Trophoblast cell (in vitro differentiated cells and primary cell): ENCODE measurements around the gene FYN.

Experiments used
- DNase-seq, 2 donors: peaks; one replicate each; pipeline ENCODE4 v3.0.0-alpha.2; 2016
- H2AFZ ChIP-seq: 2 replicates; pipeline ENCODE4 v1.6.1; 2013; ENCODE audit warnings: low read length, moderate library complexity, mild to moderate bottlenecking; ENCODE audit not compliant: insufficient read depth, poor library complexity
- H2AK5ac ChIP-seq: 2 replicates; pipeline ENCODE4 v1.6.1; 2013; ENCODE audit warnings: mild to moderate bottlenecking, low read length
- H2BK120ac ChIP-seq: 2 replicates; pipeline ENCODE4 v1.6.1; 2013; ENCODE audit warnings: low read length, mild to moderate bottlenecking, moderate library complexity; ENCODE audit not compliant: insufficient read depth, poor library complexity
- H2BK12ac ChIP-seq: 2 replicates; pipeline ENCODE4 v1.6.1; 2013; ENCODE audit warnings: mild to moderate bottlenecking, low read length, moderate library complexity
- H2BK5ac ChIP-seq: 2 replicates; pipeline ENCODE4 v1.6.1; 2013; ENCODE audit warnings: low read length, low read depth, moderate library complexity, mild to moderate bottlenecking; ENCODE audit not compliant: poor library complexity
- H3K14ac ChIP-seq: 2 replicates; pipeline ENCODE4 v1.6.1; 2013; ENCODE audit warnings: mild to moderate bottlenecking, low read length
- H3K18ac ChIP-seq: 2 replicates; pipeline ENCODE4 v1.6.1; 2013; ENCODE audit warnings: mild to moderate bottlenecking, low read length
- H3K23ac ChIP-seq: 2 replicates; pipeline ENCODE4 v1.6.1; 2013; ENCODE audit warnings: low read length
- H3K27ac ChIP-seq: 2 replicates; pipeline ENCODE4 v1.5.1; 2013; ENCODE audit warnings: low read depth, mild to moderate bottlenecking, inconsistent platforms, low read length, moderate library complexity
- H3K27me3 ChIP-seq: 2 replicates; pipeline ENCODE4 v1.6.1; 2013; ENCODE audit warnings: inconsistent platforms, mild to moderate bottlenecking, low read length, moderate library complexity; ENCODE audit not compliant: insufficient read depth
- H3K36me3 ChIP-seq, 2 experiments: 1 replicate in 1 of 2; 2 replicates in 1 of 2; pipeline ENCODE4 v1.6.1; 2013; ENCODE audit warnings: low read length in 2 of 2, mild to moderate bottlenecking in 2 of 2, moderate library complexity in 1 of 2; ENCODE audit not compliant: insufficient read depth in 2 of 2, control insufficient read depth in 1 of 2
- H3K4ac ChIP-seq: 2 replicates; pipeline ENCODE4 v1.6.1; 2013; ENCODE audit warnings: low read depth, mild to moderate bottlenecking, low read length, moderate library complexity
- H3K4me1 ChIP-seq, 2 experiments: 1 replicate in 1 of 2; 2 replicates in 1 of 2; pipeline ENCODE4 v1.6.1; 2013; ENCODE audit warnings: low read length in 2 of 2, mild to moderate bottlenecking in 2 of 2, moderate library complexity in 1 of 2; ENCODE audit not compliant: insufficient read depth in 2 of 2, control insufficient read depth in 1 of 2
- H3K4me2 ChIP-seq: 2 replicates; pipeline ENCODE4 v1.6.1; 2013; ENCODE audit warnings: inconsistent platforms, mild to moderate bottlenecking, low read length, moderate library complexity
- H3K4me3 ChIP-seq: 2 replicates; pipeline ENCODE4 v1.5.1; 2013; ENCODE audit warnings: mild to moderate bottlenecking, low read depth, low read length, inconsistent platforms
- H3K79me1 ChIP-seq: one replicate; pipeline ENCODE4 v1.6.1; 2013; ENCODE audit warnings: low read length
- H3K79me2 ChIP-seq: 2 replicates; pipeline ENCODE4 v1.6.1; 2013; ENCODE audit warnings: low read length, mild to moderate bottlenecking; ENCODE audit not compliant: control insufficient read depth, insufficient read depth, poor library complexity
- H3K9ac ChIP-seq: 2 replicates; pipeline ENCODE4 v1.6.1; 2013; ENCODE audit warnings: mild to moderate bottlenecking, low read length
- H3K9me3 ChIP-seq: 2 replicates; pipeline ENCODE4 v1.6.1; 2013; ENCODE audit warnings: low read depth, mild to moderate bottlenecking, control low read depth, inconsistent platforms, low read length; ENCODE audit not compliant: insufficient read depth
- H4K12ac ChIP-seq: 2 replicates; pipeline ENCODE4 v1.6.1; 2013; ENCODE audit warnings: low read depth, mild to moderate bottlenecking, low read length, moderate library complexity
- H4K8ac ChIP-seq: 2 replicates; pipeline ENCODE4 v1.6.1; 2013; ENCODE audit warnings: low read depth, mild to moderate bottlenecking, low read length, moderate library complexity
- H4K91ac ChIP-seq: one replicate; pipeline ENCODE4 v1.6.1; 2013; ENCODE audit warnings: low read depth, mild to moderate bottlenecking, low read length, moderate library complexity
- WGBS: extraction: QIAGEN DNeasy Blood & Tissue Kit; methylation state at CpG from one replicate; pipeline ENCODE4 v1.1.7; 2013; ENCODE audit warnings: missing lambda C conversion rate; ENCODE audit not compliant: insufficient read length, insufficient coverage; ENCODE audit errors: extremely low coverage; 5-methylcytosine and 5-hydroxymethylcytosine counted together

FYN gene

DNA sequence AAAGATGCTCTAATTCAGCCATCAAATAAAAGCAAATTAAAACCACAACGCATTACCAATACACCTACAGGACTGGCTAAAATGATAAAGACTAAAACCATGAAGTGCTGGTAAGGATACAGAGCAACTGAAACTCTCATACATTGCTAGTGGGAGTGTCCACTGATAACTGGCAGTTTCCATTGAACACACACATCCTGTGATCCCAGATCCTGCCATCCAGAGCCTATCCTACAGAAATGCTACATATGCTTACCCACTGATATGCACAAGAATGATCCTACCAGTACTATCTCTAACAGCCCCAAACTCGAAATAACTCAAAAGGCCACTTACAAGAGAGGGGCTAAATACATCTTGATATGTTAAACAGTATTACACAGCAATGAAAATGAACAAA, 81.0 kb downstream of the FYN start:
- H3K36me3 ChIP-seq = no peaks in the 10 kb centered on the region
- no peak overlapping the region for H3K18ac ChIP-seq
- no peak overlapping the region for H2BK120ac ChIP-seq
- no peaks in the 10 kb centered on the region for H3K79me2 ChIP-seq
- H3K23ac ChIP-seq = no peak overlapping the region
- H3K27ac ChIP-seq = no peak overlapping the region
- no peak overlapping the region for H4K8ac ChIP-seq
- no peak overlapping the region for H2BK12ac ChIP-seq
- H3K4me1 ChIP-seq = peaks cover 0 to 3% of the 10 kb centered on the region in 2 experiments
- no peaks in the 10 kb centered on the region for H3K79me1 ChIP-seq
- H4K12ac ChIP-seq = no peak overlapping the region
- H2AFZ ChIP-seq = no peak overlapping the region
- no peak overlapping the region for H3K4ac ChIP-seq
- H3K4me3 ChIP-seq = no peak overlapping the region
- no peak for DNase-seq
- H2BK5ac ChIP-seq = no peak overlapping the region
- H3K4me2 ChIP-seq = no peak overlapping the region
- no peak overlapping the region for H3K9ac ChIP-seq
- H4K91ac ChIP-seq = no peak overlapping the region
- no CpG with 5 or more reads among the region's 2 CpGs for WGBS
- H3K14ac ChIP-seq = no peak overlapping the region
- no peaks in the 10 kb centered on the region for H3K27me3 ChIP-seq
- no peak overlapping the region for H2AK5ac ChIP-seq
- no peaks in the 10 kb centered on the region for H3K9me3 ChIP-seq

DNA sequence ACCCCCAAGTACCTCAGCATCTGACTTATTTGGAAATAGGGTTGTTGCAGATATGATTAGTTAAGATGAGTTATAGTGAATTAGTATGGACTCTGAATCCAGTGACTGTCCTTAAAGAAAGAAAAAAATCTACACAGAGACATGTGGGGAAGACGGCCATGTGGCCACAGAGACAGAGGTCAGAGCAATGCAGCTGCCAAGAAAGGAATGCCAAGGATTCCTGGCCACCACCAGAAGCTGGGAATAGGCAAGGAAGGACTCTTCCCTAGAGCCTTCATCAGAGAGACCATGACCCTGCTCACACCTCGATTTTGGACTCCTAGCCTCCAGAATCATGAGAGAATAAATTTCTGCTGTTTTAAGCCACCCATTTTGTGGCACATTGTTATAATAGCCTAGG, 81.8 kb downstream of the FYN start:
- Histone ChIP-seq H3K14ac (no peak overlapping the region), H2BK120ac (no peak overlapping the region), H3K36me3 (no peaks in the 10 kb centered on the region), H3K4me1 (peaks cover 0 to 3% of the 10 kb centered on the region in 2 experiments), H3K9me3 (no peaks in the 10 kb centered on the region), H2AK5ac (no peak overlapping the region), H3K79me1 (no peaks in the 10 kb centered on the region), H3K4me2 (no peak overlapping the region), H3K4me3 (no peak overlapping the region), H4K12ac (no peak overlapping the region), H3K27ac (no peak overlapping the region), H3K18ac (no peak overlapping the region), H3K4ac (no peak overlapping the region), H2AFZ (no peak overlapping the region), H3K9ac (no peak overlapping the region), H3K27me3 (no peaks in the 10 kb centered on the region), H3K23ac (no peak overlapping the region), H4K8ac (no peak overlapping the region), H3K79me2 (no peaks in the 10 kb centered on the region), H2BK5ac (no peak overlapping the region), H4K91ac (no peak overlapping the region), H2BK12ac (no peak overlapping the region)
- no CpG with 5 or more reads among the region's 2 CpGs for WGBS
- no peak for DNase-seq

DNA sequence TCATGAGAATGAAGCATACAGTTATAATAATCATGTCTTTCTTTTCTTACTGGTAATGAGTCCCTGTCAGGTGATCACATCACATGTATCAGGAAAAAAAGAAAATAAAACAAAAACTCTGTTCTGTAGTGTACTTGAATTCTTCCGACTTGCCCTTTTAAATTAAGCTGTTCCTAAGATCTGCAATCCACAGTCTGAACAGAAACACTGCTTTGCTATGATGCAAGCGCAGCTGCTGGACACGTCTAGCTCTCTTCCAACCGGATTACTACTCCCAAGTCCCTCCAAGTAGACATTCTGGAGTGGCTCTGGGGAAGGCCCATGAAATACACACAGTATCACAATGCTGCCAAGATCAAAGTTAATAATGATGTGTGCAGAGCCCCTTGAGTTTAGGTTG, 83.7 kb downstream of the FYN start:
- Histone ChIP-seq H3K79me1 (no peaks in the 10 kb centered on the region), H3K9ac (no peak overlapping the region), H3K4me2 (no peak overlapping the region), H2AK5ac (no peak overlapping the region), H3K4ac (no peak overlapping the region), H3K18ac (no peak overlapping the region), H4K12ac (no peak overlapping the region), H3K23ac (no peak overlapping the region), H3K4me3 (no peak overlapping the region), H3K36me3 (no peaks in the 10 kb centered on the region), H4K91ac (no peak overlapping the region), H3K27me3 (no peaks in the 10 kb centered on the region), H3K4me1 (peaks cover 0 to 4% of the 10 kb centered on the region in 2 experiments), H3K27ac (no peak overlapping the region), H2BK5ac (no peak overlapping the region), H3K9me3 (no peaks in the 10 kb centered on the region), H2BK120ac (no peak overlapping the region), H3K79me2 (no peaks in the 10 kb centered on the region), H2AFZ (no peak overlapping the region), H4K8ac (no peak overlapping the region), H2BK12ac (no peak overlapping the region), H3K14ac (no peak overlapping the region)
- WGBS = no CpG with 5 or more reads among the region's 4 CpGs
- no peak for DNase-seq

DNA sequence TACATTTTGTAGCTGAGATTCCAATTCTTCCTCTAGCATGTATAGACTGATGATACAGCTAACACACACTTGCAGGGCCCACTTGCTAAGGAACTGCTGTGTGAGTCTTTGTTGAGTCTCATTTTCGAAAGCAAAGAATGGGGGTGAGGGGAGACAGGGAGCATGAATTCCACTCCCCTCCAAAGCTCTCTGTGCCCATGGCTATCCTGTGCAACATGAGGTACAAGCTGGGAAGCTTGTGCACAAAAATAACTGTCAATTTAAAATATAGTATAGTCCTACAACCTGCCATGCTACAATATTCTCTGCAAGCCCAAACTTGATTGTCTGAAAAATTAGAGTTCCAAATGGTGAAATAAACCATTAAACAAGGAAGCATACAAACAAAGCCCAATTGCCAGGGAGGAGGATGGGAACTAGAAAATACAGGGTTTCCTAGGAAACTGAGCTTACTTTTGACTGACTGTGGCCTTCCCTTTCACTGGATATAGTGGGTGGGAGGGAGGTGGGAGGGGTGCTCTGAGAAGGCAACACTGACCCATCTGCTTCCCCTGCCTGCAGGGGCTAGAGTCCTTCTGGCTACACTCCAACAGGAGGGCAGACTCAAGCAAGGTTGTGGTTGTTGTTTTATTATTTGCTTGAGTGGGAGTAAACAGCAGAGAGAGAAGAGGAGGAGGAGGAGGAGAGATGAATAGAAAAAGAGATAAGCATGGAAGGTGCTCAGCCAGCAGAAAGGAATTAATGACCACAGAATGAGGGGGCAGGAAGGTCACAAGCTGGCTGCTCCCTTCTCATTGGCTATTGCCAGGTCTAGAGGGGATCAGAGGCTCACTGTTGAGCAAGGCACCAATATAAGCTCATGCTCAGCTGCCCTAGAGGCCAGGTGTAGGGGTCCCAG, 84.6 kb downstream of the FYN start:
- Histone ChIP-seq H3K4me3 (no peak overlapping the region), H3K4me1 (peaks cover 0 to 4% of the 10 kb centered on the region in 2 experiments), H3K4ac (no peak overlapping the region), H3K27ac (no peak overlapping the region), H2BK12ac (no peak overlapping the region), H3K36me3 (no peaks in the 10 kb centered on the region), H4K8ac (no peak overlapping the region), H3K4me2 (no peak overlapping the region), H2BK5ac (no peak overlapping the region), H2AK5ac (no peak overlapping the region), H3K23ac (no peak overlapping the region), H2AFZ (no peak overlapping the region), H3K9me3 (no peaks in the 10 kb centered on the region), H4K12ac (no peak overlapping the region), H3K18ac (no peak overlapping the region), H3K27me3 (no peaks in the 10 kb centered on the region), H3K9ac (no peak overlapping the region), H2BK120ac (no peak overlapping the region), H3K79me1 (no peaks in the 10 kb centered on the region), H3K14ac (no peak overlapping the region), H3K79me2 (no peaks in the 10 kb centered on the region), H4K91ac (no peak overlapping the region)
- WGBS = no CpG with 5 or more reads among the region's 1 CpG
- no peak for DNase-seq
